ENCODE results near the gene IMPACT.

IMPACT gene

GRCh38 chr18:24403076-24403475 lies 23.4 kb upstream of the IMPACT start:
- Mint-ChIP-seq H3K27me3 (peaks cover 66% of the 10 kb centered on the region), H3K27ac (no peak overlapping the region)

GRCh38 chr18:24404591-24404990 lies 21.9 kb upstream of the IMPACT start:
- H3K27ac Mint-ChIP-seq = no peak overlapping the region
- no peak overlapping the region for H3K4me3 Mint-ChIP-seq
- no peaks in the 10 kb centered on the region for H3K9me3 Mint-ChIP-seq
- no peak for ATAC-seq
- no peaks in the 10 kb centered on the region for H3K4me1 Mint-ChIP-seq
- H3K36me3 Mint-ChIP-seq = no peaks in the 10 kb centered on the region
- peaks cover 69% of the 10 kb centered on the region for H3K27me3 Mint-ChIP-seq

More at GRCh38 chr18:24403076-24403475, 23.4 kb upstream of the IMPACT start:
- Mint-ChIP-seq H3K4me1 (peaks cover 1% of the 10 kb centered on the region), H3K9me3 (no peaks in the 10 kb centered on the region), H3K4me3 (no peak overlapping the region), H3K36me3 (no peaks in the 10 kb centered on the region)
- no peak for ATAC-seq

- H3K27me3 Mint-ChIP-seq = peaks cover 72% of the 10 kb centered on the region
- H3K9me3 Mint-ChIP-seq = no peaks in the 10 kb centered on the region
- no peak overlapping the region for H3K4me3 Mint-ChIP-seq
- no peak for ATAC-seq
- H3K36me3 Mint-ChIP-seq = no peaks in the 10 kb centered on the region
- H3K27ac Mint-ChIP-seq = no peak overlapping the region
- H3K4me1 Mint-ChIP-seq = no peaks in the 10 kb centered on the region
Observed at GRCh38 chr18:24408496-24408895, 18.0 kb upstream of the IMPACT start.

GRCh38 chr18:24413148-24413547 lies 13.3 kb upstream of the IMPACT start:
- no peak for ATAC-seq
- Mint-ChIP-seq H3K4me3 (no peak overlapping the region), H3K27ac (no peak overlapping the region), H3K36me3 (no peaks in the 10 kb centered on the region), H3K27me3 (peaks cover 56% of the 10 kb centered on the region), H3K9me3 (no peaks in the 10 kb centered on the region), H3K4me1 (peaks cover 8% of the 10 kb centered on the region)

GRCh38 chr18:24414349-24415003 lies 12.0 kb upstream of the IMPACT start:
- no peak for ATAC-seq
- Mint-ChIP-seq H3K36me3 (no peaks in the 10 kb centered on the region), H3K9me3 (no peaks in the 10 kb centered on the region), H3K27ac (no peak overlapping the region), H3K4me3 (no peak overlapping the region), H3K27me3 (peaks cover 54% of the 10 kb centered on the region), H3K4me1 (peaks cover 8% of the 10 kb centered on the region)

- Mint-ChIP-seq H3K9me3 (no peaks in the 10 kb centered on the region), H3K4me1 (peaks cover 8% of the 10 kb centered on the region), H3K4me3 (no peak overlapping the region), H3K27ac (no peak overlapping the region), H3K27me3 (peaks cover 70% of the 10 kb centered on the region), H3K36me3 (no peaks in the 10 kb centered on the region)
- no peak for ATAC-seq
Observed at GRCh38 chr18:24417480-24417879, 9.0 kb upstream of the IMPACT start.

GRCh38 chr18:24420551-24420950 lies 5.9 kb upstream of the IMPACT start:
- no peak overlapping the region for H3K4me3 Mint-ChIP-seq
- H3K27me3 Mint-ChIP-seq = peaks cover 73% of the 10 kb centered on the region
- H3K9me3 Mint-ChIP-seq = peaks cover under 1% of the 10 kb centered on the region
- no peaks in the 10 kb centered on the region for H3K4me1 Mint-ChIP-seq
- ATAC-seq = no peak
- no peak overlapping the region for H3K27ac Mint-ChIP-seq
- peaks cover 2% of the 10 kb centered on the region for H3K36me3 Mint-ChIP-seq

GRCh38 chr18:24421831-24422230 lies 4.6 kb upstream of the IMPACT start:
- peaks cover 11% of the 10 kb centered on the region for H3K36me3 Mint-ChIP-seq
- H3K4me1 Mint-ChIP-seq = peaks cover 6% of the 10 kb centered on the region
- peaks cover 5% of the 10 kb centered on the region for H3K9me3 Mint-ChIP-seq
- H3K27ac Mint-ChIP-seq = no peak overlapping the region
- H3K4me3 Mint-ChIP-seq = no peak overlapping the region
- ATAC-seq = no peak
- peaks cover 73% of the 10 kb centered on the region for H3K27me3 Mint-ChIP-seq

GRCh38 chr18:24426073-24426397 lies 435 bp upstream of the IMPACT start:
- Mint-ChIP-seq H3K27ac (peak overlapping the region; percentile 96), H3K4me3 (peak overlapping the region; percentile 98), H3K9me3 (peaks cover 5% of the 10 kb centered on the region), H3K27me3 (peaks cover 38% of the 10 kb centered on the region), H3K36me3 (peaks cover 14% of the 10 kb centered on the region), H3K4me1 (peaks cover 12% of the 10 kb centered on the region)
- ATAC-seq = no peak

GRCh38 chr18:24427484-24427883 lies 1.0 kb downstream of the IMPACT start:
- Mint-ChIP-seq H3K27me3 (peaks cover 24% of the 10 kb centered on the region), H3K27ac (peak overlapping the region; percentile 96), H3K9me3 (peaks cover 5% of the 10 kb centered on the region), H3K4me3 (peak overlapping the region; percentile 98), H3K4me1 (peaks cover 12% of the 10 kb centered on the region), H3K36me3 (peaks cover 20% of the 10 kb centered on the region)
- ATAC-seq = no peak

- H3K27me3 Mint-ChIP-seq = peaks cover 12% of the 10 kb centered on the region
- peaks cover 5% of the 10 kb centered on the region for H3K9me3 Mint-ChIP-seq
- peaks cover 12% of the 10 kb centered on the region for H3K4me1 Mint-ChIP-seq
- H3K27ac Mint-ChIP-seq = no peak overlapping the region
- peaks cover 26% of the 10 kb centered on the region for H3K36me3 Mint-ChIP-seq
- ATAC-seq = no peak
- H3K4me3 Mint-ChIP-seq = no peak overlapping the region
Observed at GRCh38 chr18:24428709-24429108, 2.2 kb downstream of the IMPACT start.

GRCh38 chr18:24429188-24429587 lies 2.7 kb downstream of the IMPACT start:
- Mint-ChIP-seq H3K27ac (no peak overlapping the region), H3K4me3 (no peak overlapping the region), H3K27me3 (peaks cover 7% of the 10 kb centered on the region), H3K4me1 (peaks cover 12% of the 10 kb centered on the region), H3K9me3 (peaks cover 5% of the 10 kb centered on the region), H3K36me3 (peaks cover 29% of the 10 kb centered on the region)
- ATAC-seq = no peak

- no peak overlapping the region for H3K27ac Mint-ChIP-seq
- ATAC-seq = no peak
- peaks cover 36% of the 10 kb centered on the region for H3K36me3 Mint-ChIP-seq
- H3K27me3 Mint-ChIP-seq = no peaks in the 10 kb centered on the region
- no peak overlapping the region for H3K4me3 Mint-ChIP-seq
- no peaks in the 10 kb centered on the region for H3K4me1 Mint-ChIP-seq
- H3K9me3 Mint-ChIP-seq = no peaks in the 10 kb centered on the region
Observed at GRCh38 chr18:24432618-24433017, 6.1 kb downstream of the IMPACT start.

- Mint-ChIP-seq H3K4me1 (no peaks in the 10 kb centered on the region), H3K9me3 (no peaks in the 10 kb centered on the region), H3K27ac (no peak overlapping the region), H3K27me3 (no peaks in the 10 kb centered on the region), H3K36me3 (peaks cover 65% of the 10 kb centered on the region), H3K4me3 (no peak overlapping the region)
- no peak for ATAC-seq
Observed at GRCh38 chr18:24436939-24437338, 10.5 kb downstream of the IMPACT start.

- ATAC-seq = peak; percentile 55
- Mint-ChIP-seq H3K4me1 (peaks cover 14% of the 10 kb centered on the region), H3K27ac (no peak overlapping the region), H3K4me3 (no peak overlapping the region), H3K9me3 (no peaks in the 10 kb centered on the region), H3K36me3 (peaks cover 67% of the 10 kb centered on the region), H3K27me3 (no peaks in the 10 kb centered on the region)
Observed at GRCh38 chr18:24443870-24444269, 17.4 kb downstream of the IMPACT start.

GRCh38 chr18:24446453-24446852 lies 20.0 kb downstream of the IMPACT start:
- peaks cover 14% of the 10 kb centered on the region for H3K4me1 Mint-ChIP-seq
- no peak for ATAC-seq
- H3K9me3 Mint-ChIP-seq = no peaks in the 10 kb centered on the region
- H3K27ac Mint-ChIP-seq = no peak overlapping the region
- H3K36me3 Mint-ChIP-seq = peaks cover 67% of the 10 kb centered on the region
- H3K27me3 Mint-ChIP-seq = no peaks in the 10 kb centered on the region
- no peak overlapping the region for H3K4me3 Mint-ChIP-seq

Measured in stimulated activated memory B cell treated with anti-CD40 and anti-IgM and Interleukin-4, amounts not matched to agents 10 μg/mL and 1 μg/mL and 100 μg/mL, for 72 hours (primary cell).